Skin epidermis (tissue), 12 donors: ENCODE results near the gene DNM3.
A peak's percentile ranks its signal among the peaks of the same experiment; 100 is the strongest.
"Not testable (repeated sequence)": the region's sequence is repeated elsewhere in the genome, so short reads cannot be mapped to it uniquely, and the experiment has no call there.

Source experiments
- H3K27ac ChIP-seq, 21 experiments: fragments of 200-600 bp; sonication (generic) in 11 of 21; one replicate each; pipeline ENCODE4 v1.5.0; 2020; ENCODE audit warnings: mild to moderate bottlenecking in 3 of 21, inconsistent platforms in 2 of 21, moderate library complexity in 2 of 21
- H3K4me3 ChIP-seq, 7 experiments: fragments of 200-600 bp; sonication (generic) in 2 of 7; one replicate each; pipeline ENCODE4 v1.5.0; 2020; ENCODE audit warnings: inconsistent platforms in 2 of 7, mild to moderate bottlenecking in 2 of 7, moderate library complexity in 1 of 7

DNM3 gene

DNA sequence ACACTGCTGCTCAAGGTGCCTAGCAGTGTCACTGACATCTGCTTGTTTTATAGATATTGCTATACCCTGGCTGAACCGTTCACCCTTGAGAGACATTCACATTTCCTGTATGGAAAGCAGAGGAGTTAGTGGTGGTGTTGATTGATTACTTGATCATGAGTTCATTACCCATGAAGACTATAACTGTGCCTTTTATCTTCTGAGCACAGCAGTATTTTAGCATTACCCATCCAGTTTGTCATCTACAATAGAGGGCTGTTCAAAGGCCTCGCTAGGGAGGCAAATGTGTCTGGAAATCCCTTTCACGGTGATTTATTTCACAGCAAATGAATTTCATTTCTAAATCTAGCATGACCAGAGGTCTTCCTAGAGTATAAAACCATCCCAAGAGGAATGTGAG lies 160.0 kb downstream of the DNM3 start:
- no peak overlapping the region for H3K27ac ChIP-seq
- no peak overlapping the region for H3K4me3 ChIP-seq

DNA sequence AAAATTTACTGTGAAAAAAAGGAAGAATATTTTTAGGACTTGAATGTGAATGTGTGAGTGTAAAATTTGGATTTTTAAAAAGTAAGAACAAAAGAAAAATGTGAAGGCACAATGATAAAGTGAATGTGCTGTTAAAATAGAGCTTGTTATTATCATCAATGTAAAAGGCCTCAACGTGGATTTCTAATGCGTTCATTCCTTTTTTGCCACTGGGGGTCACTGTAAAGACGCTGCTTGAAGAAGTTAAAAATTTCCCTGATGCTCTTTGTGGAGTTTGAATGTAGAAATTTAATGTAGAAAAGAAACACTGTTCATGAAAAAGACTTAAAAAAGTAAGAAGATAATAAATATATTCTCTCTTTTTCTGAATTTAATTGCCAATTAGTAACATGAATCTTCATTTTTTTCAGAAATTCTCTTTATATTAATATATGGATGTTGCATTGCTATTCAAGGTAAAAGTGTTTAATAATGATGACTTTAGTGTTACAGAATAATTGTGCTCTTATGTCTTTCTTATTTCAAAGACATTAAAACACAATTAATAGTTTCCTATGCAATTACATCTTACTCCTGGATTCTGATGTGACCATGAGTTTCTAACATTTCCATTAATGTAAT lies 161.5 kb downstream of the DNM3 start:
- Histone ChIP-seq H3K27ac (no peak overlapping the region), H3K4me3 (no peak overlapping the region)

- H3K27ac ChIP-seq: no peak overlapping the region
- no peak overlapping the region for H3K4me3 ChIP-seq
Measured at GRCh38 chr1:172003766-172004530, 162.7 kb downstream of the DNM3 start.

GRCh38 chr1:172004671-172005070 lies 163.4 kb downstream of the DNM3 start:
- H3K27ac ChIP-seq: no peak overlapping the region
- no peak overlapping the region for H3K4me3 ChIP-seq

GRCh38 chr1:172005856-172006255 lies 164.6 kb downstream of the DNM3 start:
- Histone ChIP-seq H3K4me3 (no peak overlapping the region), H3K27ac (no peak overlapping the region)

- no peak overlapping the region for H3K4me3 ChIP-seq
Measured at GRCh38 chr1:172006660-172007059, 165.4 kb downstream of the DNM3 start.

GRCh38 chr1:172018727-172019311 lies 177.5 kb downstream of the DNM3 start:
- no peak overlapping the region for H3K27ac ChIP-seq
- no peak overlapping the region for H3K4me3 ChIP-seq

More at GRCh38 chr1:172006660-172007059, 165.4 kb downstream of the DNM3 start:
- H3K27ac ChIP-seq: no peak overlapping the region

DNA sequence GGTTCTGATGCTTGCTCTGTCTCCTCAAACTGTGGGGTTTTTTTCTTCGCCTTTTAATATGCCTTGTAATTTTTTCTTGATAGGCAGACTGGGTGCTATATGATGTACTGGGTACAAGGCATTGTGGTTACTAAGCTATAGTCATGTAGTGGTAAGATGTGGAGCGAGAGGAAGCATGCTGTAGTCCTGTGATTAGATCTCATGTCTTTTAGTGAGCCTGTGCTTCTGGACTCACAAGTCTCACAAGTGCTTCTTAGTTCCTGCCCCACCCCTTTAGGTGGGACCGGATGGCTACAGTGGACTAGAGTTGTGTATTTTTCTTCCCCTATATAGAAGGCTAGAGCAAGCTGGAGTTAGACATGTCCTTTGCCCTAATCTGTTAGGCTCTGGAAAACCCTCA lies 178.7 kb downstream of the DNM3 start:
- Histone ChIP-seq H3K4me3 (no peak overlapping the region), H3K27ac (no peak overlapping the region)

DNA sequence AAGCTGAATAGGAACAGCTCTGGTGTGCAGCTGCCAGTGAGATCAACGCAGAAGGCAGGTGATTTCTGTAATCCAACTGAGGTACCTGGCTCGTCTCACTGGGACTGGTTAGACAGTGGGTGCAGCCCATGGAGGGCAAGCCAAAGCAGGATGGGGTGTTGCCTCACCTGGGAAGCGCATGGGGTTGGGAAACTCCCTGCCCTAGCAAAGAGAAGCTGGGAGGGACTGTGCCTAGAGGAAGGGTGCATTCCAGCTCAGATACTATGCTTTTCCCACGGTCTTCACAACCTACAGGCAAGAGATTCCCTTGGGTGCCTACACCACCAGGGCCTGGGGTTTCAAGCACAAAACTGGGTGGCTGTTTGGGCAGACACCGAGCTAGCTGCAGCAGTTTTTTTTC lies 183.2 kb downstream of the DNM3 start:
- Histone ChIP-seq H3K4me3 (no peak overlapping the region), H3K27ac (peak overlapping the region in 17 of 21 experiments; percentile 29 to 81 (median 68))

DNA sequence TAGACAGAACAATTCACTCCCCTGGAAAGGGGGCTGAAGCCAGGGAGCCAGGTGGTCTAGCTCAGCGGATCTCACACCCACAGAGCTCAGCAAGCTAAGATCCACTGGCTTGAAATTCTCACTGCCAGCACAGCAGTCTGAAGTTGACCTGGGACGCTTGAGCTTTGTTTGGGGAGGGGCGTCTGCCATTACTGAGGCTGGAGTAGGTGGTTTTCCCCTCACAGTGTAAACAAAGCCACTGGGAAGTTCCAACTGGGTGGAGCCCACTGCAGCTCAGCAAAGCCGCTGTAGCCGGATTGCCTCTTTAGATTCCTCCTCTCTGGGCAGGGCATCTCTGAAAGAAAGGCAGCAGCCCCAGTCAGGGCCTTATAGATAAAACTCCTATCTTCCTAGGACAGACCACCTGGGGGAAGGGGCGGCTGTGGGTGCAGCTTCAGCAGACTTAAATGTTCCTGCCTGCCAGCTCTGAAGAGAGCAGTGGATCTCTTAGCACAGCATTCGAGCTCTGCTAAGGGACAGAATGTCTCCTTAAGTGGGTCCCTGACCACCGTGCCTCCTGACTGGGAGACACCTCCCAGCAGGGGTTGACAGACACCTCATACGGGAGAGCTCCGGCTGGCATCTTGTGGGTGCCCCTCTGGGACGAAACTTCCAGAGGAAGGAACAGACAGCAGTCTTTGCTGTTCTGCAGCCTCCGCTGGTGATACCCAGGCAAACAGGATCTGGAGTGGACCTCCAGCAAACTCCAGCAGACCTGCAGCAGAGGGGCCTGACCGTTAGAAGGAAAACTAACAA lies 183.8 kb downstream of the DNM3 start:
- H3K4me3 ChIP-seq: not testable (repeated sequence)
- H3K27ac ChIP-seq: peak overlapping the region in 18 of 21 experiments; percentile 23 to 81 (median 68)

DNA sequence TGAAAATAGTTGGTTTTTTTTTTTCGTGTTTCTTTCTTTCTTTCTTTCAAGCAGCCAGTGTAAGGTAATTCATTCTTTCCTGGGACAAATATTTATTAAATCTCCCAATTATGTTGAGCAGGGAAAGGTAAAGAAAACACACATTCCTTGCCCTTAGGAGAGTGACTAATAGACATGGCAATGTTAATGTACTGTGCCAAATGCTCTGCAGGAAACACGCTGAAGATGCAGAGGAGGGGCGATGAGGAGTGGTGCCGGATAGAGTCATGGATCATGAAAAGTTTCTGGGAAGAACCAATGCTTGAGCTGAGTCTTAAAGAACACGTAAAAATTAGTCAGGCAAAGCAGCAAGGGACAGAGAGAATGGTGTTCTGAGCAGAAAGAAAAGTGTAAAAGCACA lies 199.2 kb downstream of the DNM3 start:
- Histone ChIP-seq H3K27ac (no peak overlapping the region), H3K4me3 (no peak overlapping the region)

DNA sequence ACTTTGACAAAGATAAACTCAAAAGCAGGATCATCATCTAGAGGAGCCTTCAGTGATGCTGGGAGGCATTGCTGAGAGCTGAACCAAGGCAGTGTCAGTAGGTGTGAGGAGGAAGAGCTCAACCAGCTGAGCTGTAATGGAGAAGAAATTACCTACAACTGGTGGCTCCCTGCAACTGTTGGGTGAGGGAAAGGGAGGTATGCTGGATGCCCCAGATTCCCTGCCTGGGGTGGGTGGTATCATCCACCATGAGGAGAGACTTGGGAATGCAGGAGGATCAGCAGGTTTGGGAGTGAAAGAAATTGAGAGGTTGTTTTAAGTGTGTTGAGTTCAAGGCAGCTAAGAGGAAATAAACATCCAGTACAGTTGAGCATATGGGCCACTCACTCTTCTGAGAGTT lies 199.8 kb downstream of the DNM3 start:
- Histone ChIP-seq H3K27ac (no peak overlapping the region), H3K4me3 (no peak overlapping the region)

- Histone ChIP-seq H3K27ac (no peak overlapping the region), H3K4me3 (no peak overlapping the region)
Measured at GRCh38 chr1:172041742-172042141, 200.4 kb downstream of the DNM3 start.

DNA sequence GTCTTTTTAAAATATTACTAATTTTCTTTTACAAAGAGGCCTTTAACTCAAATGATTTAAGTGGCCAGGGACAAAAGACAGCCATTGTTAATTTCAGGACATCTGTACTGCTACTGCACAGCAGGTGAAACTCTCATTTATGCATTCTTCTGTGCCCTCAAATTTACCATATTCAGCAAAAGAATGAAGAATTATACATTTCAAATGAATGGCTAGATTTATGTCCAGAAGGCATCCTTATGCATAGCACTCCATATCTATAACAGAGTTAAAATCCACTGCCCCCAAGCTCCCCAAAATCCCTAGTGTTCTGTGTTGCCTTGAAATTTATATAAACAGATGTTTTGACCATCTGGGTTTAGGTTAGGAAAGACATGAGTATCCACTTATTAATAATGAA lies 202.6 kb downstream of the DNM3 start:
- Histone ChIP-seq H3K4me3 (no peak overlapping the region), H3K27ac (no peak overlapping the region)

- H3K27ac ChIP-seq: no peak overlapping the region
- no peak overlapping the region for H3K4me3 ChIP-seq
Measured at GRCh38 chr1:172051898-172052297, 210.6 kb downstream of the DNM3 start.

GRCh38 chr1:172054172-172054571 lies 212.9 kb downstream of the DNM3 start:
- Histone ChIP-seq H3K27ac (no peak overlapping the region), H3K4me3 (no peak overlapping the region)

DNA sequence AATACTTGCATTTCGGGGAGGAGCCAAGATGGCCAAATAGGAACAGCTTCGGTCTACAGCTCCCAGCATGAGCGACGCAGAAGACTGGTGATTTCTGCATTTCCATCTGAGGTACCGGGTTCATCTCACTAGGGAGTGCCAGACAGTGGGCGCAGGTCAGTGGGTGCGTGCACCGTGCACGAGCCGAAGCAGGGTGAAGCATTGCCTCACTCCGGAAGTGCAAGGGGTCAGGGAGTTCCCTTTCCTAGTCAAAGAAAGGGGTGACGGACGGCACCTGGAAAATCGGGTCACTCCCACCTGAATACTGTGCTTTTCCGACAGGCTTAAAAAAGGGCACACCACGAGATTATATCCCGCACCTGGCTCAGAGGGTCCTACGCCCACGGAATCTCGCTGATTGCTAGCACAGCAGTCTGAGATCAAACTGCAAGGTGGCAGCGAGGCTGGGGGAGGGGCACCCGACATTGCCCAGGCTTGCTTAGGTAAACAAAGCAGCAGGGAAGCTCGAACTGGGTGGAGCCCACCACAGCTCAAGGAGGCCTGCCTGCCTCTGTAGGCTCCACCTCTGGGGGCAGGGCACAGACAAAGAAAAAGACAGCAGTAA lies 214.6 kb downstream of the DNM3 start:
- H3K4me3 ChIP-seq, H3K27ac ChIP-seq: not testable (repeated sequence)

DNA sequence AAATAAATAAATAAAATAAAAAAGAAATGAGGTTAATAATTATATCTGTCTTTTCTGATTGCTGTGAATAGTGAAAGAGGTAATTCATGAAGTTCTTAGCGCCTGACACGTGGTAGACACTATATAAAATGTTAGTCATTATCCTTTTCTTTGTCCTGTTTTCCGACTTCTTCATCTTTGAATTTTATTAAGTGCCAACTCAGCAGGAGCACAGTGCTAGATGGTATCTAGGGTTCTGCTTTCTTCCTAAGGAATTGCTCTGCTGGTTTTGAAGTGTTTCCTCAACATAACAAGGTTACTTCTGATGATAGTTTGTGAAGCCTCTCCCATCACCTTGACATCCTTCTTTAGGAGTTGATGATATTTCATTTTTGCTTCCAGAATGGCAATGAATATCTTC lies 227.0 kb downstream of the DNM3 start:
- Histone ChIP-seq H3K4me3 (no peak overlapping the region), H3K27ac (no peak overlapping the region)

- H3K27ac ChIP-seq: peak overlapping the region in 2 of 21 experiments; percentile 7 to 31
- H3K4me3 ChIP-seq: no peak overlapping the region
Measured at GRCh38 chr1:172069051-172069450, 227.8 kb downstream of the DNM3 start.

DNA sequence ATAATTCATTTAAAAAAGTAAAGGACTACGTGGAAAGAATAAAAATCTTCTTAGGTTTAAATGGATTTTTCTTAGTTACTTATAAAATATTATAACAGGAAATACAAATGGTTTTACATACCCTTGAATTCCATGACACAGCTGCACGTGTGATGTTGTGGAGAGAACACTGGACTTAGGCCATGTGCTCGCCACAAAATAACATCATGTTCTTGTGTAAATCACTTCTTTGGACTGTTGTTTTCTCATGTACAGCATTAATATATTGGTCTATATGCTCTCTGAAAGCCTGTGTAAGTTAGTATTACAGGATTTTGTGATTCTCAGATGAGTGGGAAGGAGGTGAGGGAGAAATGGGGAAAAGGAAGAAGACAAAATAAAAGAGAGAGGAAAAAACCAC lies 228.2 kb downstream of the DNM3 start:
- H3K4me3 ChIP-seq: no peak overlapping the region
- peak overlapping the region in 3 of 21 experiments; percentile 31 to 52 (median 45) for H3K27ac ChIP-seq
